HL-60/S4 treated with phorbol 12-myristate 13-acetate at 8.2 ng/mL for 4 days and 3 days (cell line): ENCODE results near the gene TRIM17.

Experiments used
- in situ Hi-C: fragments of 300-500 bp; cut with MboI; formaldehyde crosslinking; loops from 2 replicates; pipeline ENCODE4 v1.15.0; 2022; ENCODE audit warnings: low sequenced_read_pairs

The TRIM17 gene

DNA sequence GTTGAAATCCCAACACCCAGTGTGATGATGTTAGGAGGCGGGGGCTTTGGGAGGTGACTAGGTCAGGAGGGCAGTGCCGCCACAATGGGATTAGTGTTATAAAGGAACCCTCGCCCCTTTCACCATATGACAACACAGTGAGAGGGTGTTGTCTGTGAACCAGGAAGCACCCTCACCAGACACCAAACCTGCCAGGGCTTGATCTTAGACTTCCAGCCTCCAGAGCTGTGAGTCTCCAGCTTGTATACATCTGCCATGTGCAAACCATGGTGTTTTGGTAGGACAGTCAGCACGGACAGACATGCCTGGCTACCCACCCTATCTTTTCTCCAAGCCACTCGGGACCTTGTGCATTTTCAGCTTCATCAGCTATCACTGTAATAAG lies 14.0 kb downstream of the TRIM17 start:
- in situ Hi-C loops: no loop called here

DNA sequence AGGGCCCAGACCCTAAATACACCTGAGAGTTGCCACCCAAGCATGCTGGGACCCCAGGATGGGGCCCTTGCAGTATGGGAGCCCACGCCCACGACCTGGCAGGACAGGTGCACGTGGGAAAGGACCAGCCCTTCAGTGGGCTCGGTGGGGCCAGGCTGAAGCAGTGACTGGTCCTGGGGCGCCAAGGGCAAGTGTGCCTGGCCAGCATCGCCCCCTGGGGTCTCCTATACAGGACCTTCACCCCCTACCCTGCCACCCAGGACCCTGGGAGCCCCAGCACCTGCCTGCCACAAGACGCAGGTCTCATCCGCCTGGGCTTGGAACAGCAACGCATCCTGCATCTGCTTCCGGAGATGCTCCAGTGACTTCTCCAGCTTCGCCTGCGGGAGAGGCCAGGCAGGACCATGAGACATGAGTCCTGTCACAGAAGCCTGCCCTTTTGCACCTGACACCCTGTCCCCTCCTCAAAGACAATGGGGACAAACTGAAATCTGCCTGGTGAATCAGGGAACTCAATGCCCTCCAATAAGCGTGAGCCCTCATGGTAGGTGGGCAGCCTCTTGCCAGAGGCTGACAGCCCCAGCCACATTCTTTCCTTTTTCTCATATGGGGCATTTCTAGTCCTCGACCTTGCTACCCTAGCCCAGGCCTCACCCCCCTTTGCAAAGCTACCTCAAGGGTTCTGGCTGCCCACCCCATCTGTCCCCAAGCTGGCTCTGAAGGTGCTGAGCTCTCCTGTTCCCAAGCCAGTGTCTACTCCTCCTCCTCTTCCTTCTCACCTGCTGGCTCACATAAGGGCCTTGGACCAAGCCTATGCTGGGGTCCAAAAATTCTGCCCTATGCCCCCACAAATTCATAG lies 14.7 kb downstream of the TRIM17 start:
- in situ Hi-C loops: no loop called here

DNA sequence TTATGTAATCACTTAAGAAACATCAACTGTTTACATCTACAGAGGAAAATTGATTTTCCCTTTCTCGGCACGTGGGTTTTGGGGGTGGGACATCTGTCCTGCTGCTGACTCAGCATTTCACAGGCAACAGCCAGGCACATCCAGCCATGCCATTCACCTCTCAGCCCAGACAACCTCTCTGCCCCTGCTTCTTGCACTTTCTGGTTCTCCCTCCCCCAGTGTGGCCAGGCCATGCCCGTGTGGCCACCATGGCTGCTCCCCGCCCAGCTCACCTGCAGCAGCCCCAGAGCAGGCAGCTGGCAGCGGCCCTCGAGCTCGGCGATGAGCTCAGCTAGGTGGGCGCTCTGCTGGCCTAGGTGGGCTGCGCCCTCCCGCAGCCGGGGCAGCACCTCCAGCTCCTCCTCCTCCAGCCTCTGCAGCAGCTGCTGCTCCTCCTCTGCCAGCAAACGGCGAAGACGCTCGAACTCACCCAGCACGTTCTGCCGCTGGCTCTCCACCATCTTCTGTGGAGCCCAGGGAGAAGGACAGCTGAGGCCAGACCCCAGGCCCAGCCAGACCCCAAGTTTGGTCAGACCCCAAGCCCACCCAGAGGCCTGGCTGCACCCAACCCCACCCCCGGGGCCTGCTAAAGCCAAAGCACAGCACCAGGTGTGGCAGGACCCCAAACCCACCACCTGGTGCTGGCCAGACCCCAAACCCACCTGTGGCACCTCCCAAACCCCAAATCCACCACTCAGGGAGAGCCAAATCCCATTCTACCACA lies 15.8 kb downstream of the TRIM17 start:
- in situ Hi-C loops: no loop called here

DNA sequence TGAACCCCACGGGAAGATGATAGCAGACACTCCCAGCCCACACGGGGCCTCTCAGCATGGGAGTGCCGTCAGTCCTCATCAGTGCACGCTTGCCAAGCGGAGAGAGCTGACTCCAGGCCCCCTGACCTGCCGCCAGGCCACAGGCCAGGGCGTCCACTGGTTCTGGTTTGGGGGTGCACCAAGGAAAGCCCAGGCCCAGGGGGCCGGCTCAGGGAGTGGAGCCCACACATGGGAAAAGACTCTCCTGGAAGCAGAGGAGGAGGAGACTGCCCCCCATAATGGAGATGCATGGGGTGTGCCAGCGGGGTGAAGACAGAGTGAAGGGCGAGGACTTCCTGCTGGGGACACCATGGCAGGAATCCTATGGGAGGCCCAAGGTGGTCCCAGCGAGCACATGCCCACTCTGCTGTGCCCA lies 16.4 kb downstream of the TRIM17 start:
- in situ Hi-C loops: no loop called here

DNA sequence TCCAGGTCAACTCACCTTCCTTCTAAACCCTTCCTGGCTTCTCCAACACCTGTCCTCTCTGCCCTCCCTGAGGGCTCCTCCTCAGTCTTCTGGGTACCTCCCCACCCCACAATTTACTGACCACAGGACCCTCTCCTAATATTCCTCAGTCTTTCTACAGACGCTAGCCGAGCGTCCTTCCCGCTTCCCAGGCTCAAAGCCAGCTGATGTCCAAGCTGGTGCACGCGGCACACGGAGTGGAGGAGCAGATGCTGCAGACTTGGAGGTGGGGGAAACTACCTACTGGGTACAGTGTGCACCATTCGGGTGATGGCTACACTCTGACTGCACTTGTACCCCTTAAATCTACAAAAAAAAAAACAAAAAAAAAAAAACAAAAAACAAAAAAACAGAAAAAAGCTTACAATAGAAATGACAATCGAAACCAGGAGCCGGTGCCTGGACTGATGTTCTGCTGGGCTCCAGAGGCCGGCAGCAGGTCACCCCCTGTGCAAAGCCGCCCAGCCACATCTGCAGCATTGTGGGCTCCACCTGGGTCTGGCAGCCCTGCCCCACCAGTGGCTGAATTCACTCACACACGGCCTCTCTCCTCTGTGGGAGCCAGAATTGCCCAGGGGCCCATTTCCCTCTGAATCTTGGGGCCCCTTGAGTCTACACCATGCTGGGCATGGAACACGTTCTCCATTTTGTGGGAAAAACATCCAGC lies 17.0 kb downstream of the TRIM17 start:
- in situ Hi-C loops: no loop called here

DNA sequence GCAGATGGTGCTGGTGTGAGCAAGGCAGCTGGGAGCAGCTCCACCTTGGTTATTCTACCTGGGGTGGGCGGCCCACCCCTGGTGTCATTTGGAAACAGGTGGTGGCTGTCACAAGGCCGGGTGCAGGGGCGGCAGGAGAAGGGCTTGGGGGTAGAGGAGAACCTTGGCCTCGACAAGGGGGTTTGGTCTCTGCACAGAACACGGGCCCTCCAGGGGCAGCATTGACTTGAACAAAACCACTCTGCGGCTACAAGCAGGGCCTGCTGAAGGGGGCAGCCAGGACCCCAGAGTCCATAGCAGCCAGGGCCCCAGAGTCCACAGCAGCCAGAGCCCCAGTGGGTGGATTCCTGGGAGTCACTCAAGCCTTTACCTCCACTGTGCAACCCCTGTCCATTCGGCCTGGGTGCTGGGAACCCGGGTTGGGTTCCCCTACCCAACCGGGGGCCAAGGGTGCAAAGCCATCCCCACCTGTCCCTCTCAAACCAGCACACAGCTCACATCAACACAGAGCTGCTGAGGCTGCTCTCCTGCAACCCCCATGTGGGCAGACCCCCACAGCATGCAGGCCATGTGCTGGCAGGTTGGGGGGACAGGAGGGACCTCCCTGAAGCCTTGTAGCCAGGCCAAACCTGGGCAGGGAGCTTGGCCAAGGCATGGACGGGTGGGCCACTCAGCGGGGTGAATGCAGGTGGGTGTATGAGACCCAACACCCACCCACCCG lies 17.8 kb downstream of the TRIM17 start:
- in situ Hi-C loops: no loop called here

DNA sequence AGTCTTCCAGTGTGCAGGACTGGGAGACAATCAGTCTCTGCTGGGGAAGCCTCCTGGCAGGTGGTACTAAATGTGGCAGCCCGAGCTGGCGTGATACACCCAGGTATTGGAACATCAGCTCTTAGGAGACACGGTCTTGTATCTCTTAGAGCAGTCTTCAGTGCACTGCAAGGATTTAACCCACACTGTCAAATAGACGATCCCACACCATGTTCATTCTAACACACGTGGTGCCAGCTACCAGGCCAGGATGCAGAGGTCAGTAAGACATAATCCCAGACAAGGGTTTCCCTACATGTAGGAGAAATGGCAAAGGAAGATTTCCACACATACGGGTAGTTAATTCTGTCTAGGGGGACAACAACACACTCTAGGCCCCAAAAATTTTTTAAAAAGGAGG lies 18.7 kb downstream of the TRIM17 start:
- in situ Hi-C loops: no loop called here

DNA sequence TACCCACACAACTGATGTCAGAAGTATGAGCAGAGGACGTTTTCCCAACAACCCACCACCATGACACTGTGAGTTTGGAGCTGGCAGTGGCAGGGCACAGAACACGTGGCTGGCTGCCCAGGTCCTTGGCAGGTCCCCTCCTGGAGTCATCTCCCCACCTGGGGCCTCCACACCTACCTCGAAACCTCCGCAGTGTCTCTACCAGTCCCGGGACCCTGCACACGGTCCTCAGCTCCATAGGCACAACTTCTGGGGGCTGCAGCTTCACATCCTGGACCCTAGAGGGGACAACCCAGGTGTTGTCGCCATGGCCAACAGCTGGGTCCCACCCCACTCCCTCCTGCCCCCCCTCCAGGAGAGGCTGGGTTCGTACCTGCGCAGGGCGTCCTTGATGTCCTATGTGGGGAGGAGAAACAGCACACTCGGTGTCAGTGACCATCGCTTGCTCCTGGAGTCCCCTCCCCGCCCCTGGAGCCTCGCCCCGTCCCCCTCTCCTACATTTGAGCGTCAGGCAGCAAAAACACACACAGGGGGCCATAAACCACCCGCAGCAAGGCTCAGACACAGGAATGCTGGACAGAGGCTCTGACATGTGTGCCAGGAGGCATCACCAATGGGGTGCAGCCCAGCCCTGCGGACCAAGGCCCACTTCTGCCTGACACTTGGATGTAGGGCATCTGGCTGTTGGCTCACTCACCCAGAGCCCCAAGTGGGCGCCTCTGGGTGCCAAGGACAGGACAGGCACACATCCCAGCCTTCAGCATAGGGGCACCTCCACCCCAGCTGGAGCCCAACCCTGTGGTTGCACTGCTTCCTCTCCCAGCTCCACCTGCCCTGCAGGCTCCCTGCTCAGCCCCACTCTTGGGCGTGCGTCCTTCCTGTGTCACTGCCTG lies 19.6 kb downstream of the TRIM17 start:
- in situ Hi-C loops: no loop called here

DNA sequence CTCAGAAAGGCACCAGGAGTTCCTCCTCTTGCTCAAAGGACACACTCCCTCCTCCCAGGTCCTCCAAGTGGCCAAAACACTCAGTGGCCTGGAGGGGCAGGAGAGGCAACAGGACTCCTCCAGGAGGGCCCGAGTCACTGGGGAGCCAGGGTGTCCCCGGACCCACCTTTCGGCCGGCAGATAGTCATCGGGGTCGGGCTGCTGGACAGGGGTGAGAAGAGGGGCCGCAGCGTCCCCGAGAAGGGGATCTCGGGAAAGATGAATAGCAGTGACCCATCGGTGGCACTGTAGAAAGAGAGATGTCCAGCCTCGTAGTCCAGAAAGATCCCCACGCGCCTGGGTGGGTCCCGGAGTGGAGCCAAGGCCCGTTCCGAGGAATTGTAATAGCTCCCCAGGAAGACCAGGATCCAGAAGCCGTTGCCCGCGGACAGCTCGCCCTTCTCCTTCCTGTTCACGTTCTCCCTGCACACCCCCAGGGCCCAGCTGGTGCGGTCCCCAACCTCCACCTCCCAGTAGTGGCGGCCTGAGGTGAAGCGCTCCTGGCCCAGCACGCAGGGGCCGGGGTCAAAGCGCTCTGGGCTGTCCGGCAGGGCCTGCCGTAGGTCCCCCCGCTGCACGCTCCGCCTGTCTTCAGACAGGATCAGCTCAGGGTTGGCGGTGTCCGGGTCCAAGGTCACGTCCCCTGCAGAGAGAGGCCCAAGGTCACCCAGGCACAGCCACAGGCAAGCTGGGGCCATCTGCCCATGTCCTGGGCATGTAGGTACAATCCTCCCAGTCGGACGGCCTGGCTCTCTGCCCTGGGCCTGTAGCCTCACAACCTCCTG lies 21.9 kb downstream of the TRIM17 start:
- in situ Hi-C loops: no loop called here

DNA sequence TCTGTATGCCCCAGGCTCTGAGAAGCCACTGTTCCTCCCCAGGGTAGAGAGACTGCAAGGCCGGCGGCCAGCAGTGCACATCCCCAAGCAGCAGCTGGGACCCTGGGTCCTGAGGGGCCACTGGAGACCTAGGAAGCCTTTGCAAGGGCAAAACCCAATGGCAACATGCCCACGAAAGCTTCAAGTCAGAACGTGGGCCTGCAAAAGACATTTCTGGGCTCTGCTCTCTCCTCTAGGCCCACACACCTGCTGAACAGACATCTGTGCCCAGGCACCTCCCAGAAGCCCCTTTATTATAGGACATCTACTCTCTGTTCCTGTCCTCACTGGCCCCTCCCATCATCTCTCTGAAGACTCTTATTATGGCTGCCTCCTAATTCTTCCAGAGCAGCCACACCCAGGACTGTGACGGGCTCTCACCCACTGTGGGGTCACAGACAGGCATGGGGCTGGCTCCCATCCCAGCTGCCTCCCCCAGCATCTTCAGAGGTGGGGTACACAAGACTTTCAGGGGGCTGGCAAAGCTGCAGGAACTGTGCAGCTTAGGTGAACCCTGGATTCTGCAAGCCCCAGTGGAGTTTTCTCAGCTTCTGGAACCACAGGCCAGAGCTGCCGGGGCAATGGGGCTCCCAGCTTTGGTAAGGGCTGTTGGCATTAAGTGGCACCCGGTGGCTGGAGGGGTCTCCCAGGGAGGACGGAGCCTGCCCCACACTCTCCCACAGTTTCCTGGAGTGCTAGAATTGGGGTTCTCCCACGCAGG lies 22.7 kb downstream of the TRIM17 start:
- in situ Hi-C loops: no loop called here

DNA sequence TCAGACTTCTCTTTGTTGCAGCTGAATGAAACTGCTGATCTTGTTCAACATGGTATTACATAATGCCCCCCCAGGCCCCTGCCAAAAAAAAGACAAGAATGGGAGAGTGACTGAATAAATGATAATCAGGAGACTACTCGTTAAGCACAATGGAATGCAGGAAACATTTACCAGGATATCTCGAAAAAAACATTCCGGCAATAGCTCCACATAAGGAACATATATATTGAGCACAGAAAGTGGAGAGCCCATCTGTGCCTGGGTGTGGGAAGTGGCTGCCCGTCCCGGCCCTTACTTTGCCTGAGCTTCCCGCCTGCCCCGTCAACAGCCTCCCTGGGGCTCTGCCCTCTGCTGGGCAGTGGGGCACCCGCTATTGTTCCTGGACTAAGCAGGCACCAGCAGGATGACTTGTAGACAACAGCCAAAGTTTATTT lies 23.4 kb downstream of the TRIM17 start:
- in situ Hi-C loops: no loop called here

DNA sequence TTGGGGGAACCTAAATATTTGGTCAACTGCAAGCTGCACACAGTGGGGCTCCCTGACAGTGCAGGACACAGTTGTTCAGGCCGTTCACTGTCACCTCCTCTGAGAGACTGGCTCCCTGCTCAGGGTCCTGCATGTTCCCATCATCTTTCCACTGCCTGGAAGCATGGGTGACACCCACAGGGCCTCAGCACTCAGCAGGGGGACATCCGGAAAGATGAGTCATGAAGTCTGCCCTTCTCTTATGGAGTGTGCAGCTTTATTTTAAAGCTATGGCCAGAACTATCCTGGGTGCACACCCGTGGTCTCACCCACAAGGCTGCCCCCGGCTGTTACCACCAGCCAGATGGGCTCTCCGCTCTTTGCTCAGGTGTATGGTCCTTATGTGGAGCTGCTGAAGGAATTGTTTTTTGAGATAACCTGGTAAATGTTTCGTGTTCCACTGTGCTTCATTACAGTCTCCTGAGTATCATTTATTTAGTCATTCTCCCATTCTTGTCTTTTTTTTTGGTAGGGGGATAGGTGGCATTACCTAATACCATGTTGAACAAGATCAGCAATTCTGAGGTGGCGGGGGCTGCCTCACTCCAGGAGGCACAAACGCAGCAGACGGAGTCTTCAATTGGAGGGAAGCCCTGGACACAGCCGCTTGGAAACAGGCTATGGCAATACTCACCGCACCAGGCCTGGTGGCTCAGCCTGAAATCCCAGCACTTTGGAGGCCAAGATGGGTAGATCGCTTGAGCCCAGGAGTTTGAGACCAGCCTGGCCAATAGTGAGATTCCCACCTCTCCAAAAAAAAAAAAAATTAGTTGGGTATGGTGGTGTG lies 24.3 kb downstream of the TRIM17 start:
- in situ Hi-C loops: no loop called here

DNA sequence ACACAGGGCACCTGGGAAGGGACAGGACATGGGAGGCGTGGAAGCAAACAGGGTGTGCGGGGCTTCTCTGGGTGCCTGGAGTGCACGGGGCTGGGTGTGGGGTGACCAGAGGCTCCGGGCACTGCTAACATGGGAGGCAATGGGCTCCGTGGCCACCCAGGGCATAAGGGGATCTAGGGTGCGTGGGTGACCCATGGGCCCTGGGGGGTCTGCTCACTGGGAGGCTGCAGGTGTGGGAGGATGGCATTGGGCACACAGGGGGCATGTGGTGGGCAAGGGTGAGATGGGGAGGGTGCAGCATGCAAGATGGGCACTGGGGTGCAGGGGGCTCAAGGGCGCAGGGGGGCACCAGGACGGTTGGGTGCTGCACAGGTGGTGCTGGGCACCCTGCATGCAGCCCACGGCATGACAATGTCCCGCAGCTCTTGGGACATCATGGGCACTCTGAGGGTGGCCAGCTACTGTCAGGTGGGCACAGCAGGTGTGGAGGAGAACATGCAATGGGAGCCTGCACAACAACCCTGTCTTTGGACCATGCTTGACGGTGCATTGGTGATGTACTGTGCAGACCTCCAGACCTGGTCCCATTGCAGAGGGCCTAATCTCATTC lies 25.1 kb downstream of the TRIM17 start:
- in situ Hi-C loops: no loop called here

DNA sequence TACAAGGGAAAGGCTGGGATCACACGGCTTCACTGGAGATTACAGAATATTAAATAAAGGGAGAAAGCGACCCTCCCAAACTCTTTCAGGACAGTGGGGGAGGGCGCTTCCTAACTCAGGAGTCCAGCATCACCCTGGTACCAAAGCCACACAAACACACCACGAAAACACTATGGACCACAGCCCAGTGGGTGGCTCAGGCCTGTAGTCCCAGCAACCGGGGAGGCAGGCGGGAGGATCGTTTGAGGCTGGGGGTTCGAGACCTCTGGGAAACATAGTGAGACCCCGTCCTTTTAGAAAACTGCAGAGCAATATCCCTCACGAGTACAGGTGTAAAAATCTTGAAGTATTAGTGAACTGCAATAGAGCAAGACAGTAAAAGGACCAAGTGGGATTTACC lies 26.0 kb downstream of the TRIM17 start:
- in situ Hi-C loops: no loop called here

DNA sequence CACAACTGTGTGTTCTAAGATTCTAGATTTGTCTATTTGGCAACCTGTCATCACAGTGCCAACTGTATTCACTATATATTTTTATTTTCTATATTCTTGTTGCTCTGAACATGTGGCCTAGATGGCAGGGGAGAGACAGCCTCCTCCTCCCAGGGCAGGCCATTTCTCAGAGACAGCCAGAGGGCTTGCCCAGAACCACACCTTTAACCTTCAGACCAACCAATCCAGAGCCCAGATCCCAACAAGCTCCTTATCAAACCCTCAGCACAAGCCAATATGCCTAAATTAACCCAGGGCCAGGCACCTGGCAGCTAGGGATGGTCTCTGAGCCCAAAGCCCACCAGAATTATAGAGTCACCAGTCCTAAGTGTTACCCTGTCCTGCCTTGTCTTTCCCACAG lies 29.3 kb downstream of the TRIM17 start:
- in situ Hi-C loops: no loop called here

DNA sequence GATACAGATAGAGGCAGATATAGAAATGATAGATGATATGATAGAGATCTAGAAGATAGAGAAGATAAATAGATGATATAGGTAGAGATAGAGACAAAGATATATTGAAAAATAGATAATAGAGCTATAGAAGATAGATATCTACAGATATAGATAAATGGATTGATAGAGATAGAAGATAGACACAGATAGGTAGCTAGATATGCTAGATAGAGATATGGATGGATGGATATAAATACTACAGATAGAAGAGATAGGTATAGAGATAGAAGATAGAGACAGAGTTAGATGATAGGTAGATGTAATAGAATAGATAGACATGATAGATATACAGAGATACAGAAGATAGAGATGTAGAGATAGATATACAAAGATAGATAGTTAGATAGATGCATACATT lies 31.4 kb downstream of the TRIM17 start:
- in situ Hi-C loops: no loop called here

DNA sequence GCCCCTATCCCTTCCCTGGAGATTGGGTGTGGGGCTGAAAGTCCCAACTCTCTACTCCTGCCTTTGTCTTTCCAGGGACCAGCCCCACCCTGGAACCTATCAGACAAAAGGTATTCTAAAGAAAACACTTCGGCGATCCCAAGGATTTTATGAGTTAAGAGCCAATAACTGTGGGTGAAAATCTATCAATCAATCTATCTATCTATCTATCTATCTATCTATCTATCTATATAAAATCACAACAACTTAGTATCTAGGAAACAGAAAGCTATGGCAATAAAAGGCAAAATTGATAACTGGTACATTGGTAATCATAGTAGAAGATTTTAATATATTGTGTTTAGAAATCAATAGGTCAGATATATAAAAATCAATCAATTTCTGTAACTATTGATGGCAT lies 32.9 kb downstream of the TRIM17 start:
- in situ Hi-C loops: no loop called here
